Pons (tissue), 1 donor: ENCODE data around the gene NYNRIN.
"Not testable (repeated sequence)": the region's sequence is repeated elsewhere in the genome, so short reads cannot be mapped to it uniquely, and the experiment has no call there.

Source experiments
- DNase-seq: peaks from one replicate; pipeline ENCODE4 v3.0.0-alpha.2; 2016; ENCODE audit warnings: low spot score

Gene NYNRIN

GRCh38 chr14:24398653-24399446, at the start of gene NYNRIN:
NYNRIN (plus strand) TSS chr14:24399003; CDS start chr14:24399247, 244 bp downstream.
- no peak for DNase-seq

- DNase-seq = no peak
These were observed 49.1 kb upstream of the NYNRIN start for GRCh38 chr14:24349742-24350141.

GRCh38 chr14:24351517-24351916, 47.3 kb upstream of the NYNRIN start:
- DNase-seq = no peak

- DNase-seq = no peak
These were observed 45.0 kb upstream of the NYNRIN start for GRCh38 chr14:24353559-24354481.

- DNase-seq = not testable (repeated sequence)
These were observed 44.3 kb upstream of the NYNRIN start for GRCh38 chr14:24354482-24354825.

- DNase-seq = no peak
These were observed 43.8 kb upstream of the NYNRIN start for GRCh38 chr14:24355009-24355408.

GRCh38 chr14:24356208-24356607, 42.6 kb upstream of the NYNRIN start:
- no peak for DNase-seq

- DNase-seq = no peak
These were observed 38.5 kb upstream of the NYNRIN start for GRCh38 chr14:24360281-24360680.

- DNase-seq = peak; percentile 34
These were observed 37.5 kb upstream of the NYNRIN start for GRCh38 chr14:24361326-24361725.

- no peak for DNase-seq
These were observed 36.4 kb upstream of the NYNRIN start for GRCh38 chr14:24362241-24362960.

GRCh38 chr14:24363401-24363800, 35.4 kb upstream of the NYNRIN start:
- DNase-seq = no peak

GRCh38 chr14:24364841-24365240, 34.0 kb upstream of the NYNRIN start:
- no peak for DNase-seq

GRCh38 chr14:24365600-24366412, 33.0 kb upstream of the NYNRIN start:
- peak; percentile 22 for DNase-seq

GRCh38 chr14:24366413-24366720, 32.4 kb upstream of the NYNRIN start:
- DNase-seq = no peak

GRCh38 chr14:24366721-24367513, 31.9 kb upstream of the NYNRIN start:
- DNase-seq = peak; percentile 13

- DNase-seq = no peak
These were observed 31.1 kb upstream of the NYNRIN start, which contains the start of gene NFATC4 for GRCh38 chr14:24367514-24368211. NFATC4 (plus strand) TSS chr14:24368184; CDS start chr14:24368341, 157 bp downstream.

GRCh38 chr14:24368212-24368561, 30.6 kb upstream of the NYNRIN start:
- no peak for DNase-seq

GRCh38 chr14:24368562-24369252, 30.1 kb upstream of the NYNRIN start:
- DNase-seq = no peak

GRCh38 chr14:24369463-24369862, 29.3 kb upstream of the NYNRIN start:
- DNase-seq = no peak
